PC-3 (cell line): ENCODE results near the gene HOXD11. TPM values are rescaled to one million over a fixed set of nuclear protein-coding genes. Genes with fewer than 3 reads are reported as not detected.

ENCODE experiments used
- ATAC-seq: fragments of 200-7000 bp; cut with Tn5 transposase; 2 replicates; pipeline ENCODE4 v1.9.1; 2020; ENCODE audit warnings: mild to moderate bottlenecking, moderate library complexity
- BruUV-seq: library from RNA; stranded (reverse); fragments of 400-500 nt; replicated peaks from 2 replicates; lab custom pipeline; 2021; lab: Mats Ljungman, UMichigan
- CTCF ChIA-PET: fragments of 300-600 bp; sonication (Branson Sonifier 250); formaldehyde crosslinking; loops from one replicate; lab custom pipeline; 2022; ENCODE audit warnings: antibody characterized with exemption; lab: Charles Lee
- POLR2A ChIA-PET: fragments of 300-600 bp; sonication (Branson Sonifier 250); formaldehyde crosslinking; loops from one replicate; lab custom pipeline; 2022; ENCODE audit warnings: antibody characterized with exemption; ENCODE audit not compliant: unreplicated experiment; lab: Charles Lee
- DNase-seq: peaks from one replicate; pipeline ENCODE4 v3.0.0-alpha.2; 2015
- H2AFZ ChIP-seq: fragments of 300-600 bp; sonication (generic); 2 replicates; pipeline ENCODE4 v1.6.0; 2016; ENCODE audit warnings: antibody characterized with exemption, low read length
- H3F3A ChIP-seq: fragments of 300-600 bp; sonication (generic); one replicate; pipeline ENCODE4 v1.6.0; 2017; ENCODE audit warnings: antibody characterized with exemption, low read length, control low read depth, mild to moderate bottlenecking; ENCODE audit not compliant: unreplicated experiment
- H3K27ac ChIP-seq: fragments of 300-600 bp; sonication (generic); 2 replicates; pipeline ENCODE4 v1.5.1; 2016; ENCODE audit warnings: mild to moderate bottlenecking, low read length
- H3K27me3 ChIP-seq: fragments of 300-600 bp; sonication (generic); 2 replicates; pipeline ENCODE4 v1.6.1; 2016; ENCODE audit warnings: low read length, mixed read lengths
- H3K36me3 ChIP-seq: fragments of 300-600 bp; sonication (generic); 2 replicates; pipeline ENCODE4 v1.6.1; 2016; ENCODE audit warnings: low read depth, mixed run types, low read length, mixed read lengths
- H3K4me1 ChIP-seq: fragments of 300-600 bp; sonication (generic); 2 replicates; pipeline ENCODE4 v1.5.1; 2016; ENCODE audit warnings: low read length; ENCODE audit not compliant: insufficient read depth
- H3K4me2 ChIP-seq: fragments of 300-600 bp; sonication (generic); 2 replicates; pipeline ENCODE4 v1.6.0; 2016; ENCODE audit warnings: low read length
- H3K4me3 ChIP-seq: fragments of 300-600 bp; sonication (generic); 2 replicates; pipeline ENCODE4 v1.5.1; 2016; ENCODE audit warnings: mild to moderate bottlenecking, low read length, mixed read lengths
- H3K79me2 ChIP-seq: fragments of 300-600 bp; sonication (generic); 2 replicates; pipeline ENCODE4 v1.6.1; 2017; ENCODE audit warnings: low read length, mixed read lengths
- H3K9ac ChIP-seq: fragments of 300-600 bp; sonication (generic); 2 replicates; pipeline ENCODE4 v1.6.0; 2016; ENCODE audit warnings: mild to moderate bottlenecking, low read length
- H3K9me2 ChIP-seq: fragments of 300-600 bp; sonication (generic); replicated peaks from 2 replicates; pipeline ENCODE4 v1.6.1; 2016; ENCODE audit warnings: mixed run types, low read length, mixed read lengths
- H3K9me3 ChIP-seq: fragments of 300-600 bp; sonication (generic); 2 replicates; pipeline ENCODE4 v1.6.1; 2016; ENCODE audit warnings: low read length, mixed read lengths
- H4K20me1 ChIP-seq: fragments of 300-600 bp; sonication (generic); 2 replicates; pipeline ENCODE4 v1.6.1; 2016; ENCODE audit warnings: low read length, mixed read lengths
- CTCF ChIP-seq: fragments of 300-600 bp; sonication (generic); conservative IDR thresholded peaks from 2 replicates; pipeline ENCODE4 v1.5.1; 2017; ENCODE audit warnings: antibody characterized with exemption, low read depth, mild to moderate bottlenecking, low read length
- EZH2 ChIP-seq: fragments of 300-600 bp; sonication (generic); IDR thresholded peaks from one replicate; pipeline ENCODE4 v1.6.1; 2017; ENCODE audit warnings: antibody characterized with exemption, mild to moderate bottlenecking, low read length; ENCODE audit not compliant: unreplicated experiment
- EZH2phosphoT487 ChIP-seq: fragments of 300-600 bp; sonication (generic); IDR thresholded peaks from 2 replicates; pipeline ENCODE4 v1.6.1; 2018; ENCODE audit warnings: mild to moderate bottlenecking, antibody characterized with exemption, low read length, borderline replicate concordance
- intact Hi-C: fragments of 100-400 bp; cut with micrococcal nuclease; formaldehyde crosslinking; loops from 2 replicates; pipeline ENCODE4 v1.9.0; 2023
- total RNA-seq: library from RNA; depleted of rRNA; stranded (reverse); fragments of >200 nt; gene quantifications from 2 replicates; pipeline ENCODE4 v1.2.3, GENCODE V29; 2014

Gene HOXD11
- total RNA-seq, 1 experiment from 2014 or later, result not detected

- no peaks in the 10 kb centered on the region for H3K4me1 ChIP-seq
- H3K9ac ChIP-seq, result no peak overlapping the region
- H3K9me2 ChIP-seq, result no peaks in the 10 kb centered on the region
- no peak overlapping the region for H3K27ac ChIP-seq
- H3F3A ChIP-seq, result no peaks in the 10 kb centered on the region
- no peaks in the 10 kb centered on the region for H4K20me1 ChIP-seq
- TF ChIP-seq CTCF (no peak), EZH2 (no peak), EZH2phosphoT487 (no peak)
- ChIA-PET POLR2A (no interaction called here), CTCF (interaction anchor here (0.5 to 0.6 kb wide), 2 partner anchors 11 to 813 kb away, joined by 3 to 7 read pairs; no protein-coding TSS in a partner anchor)
- intact Hi-C loops, result no loop called here
- DNase-seq (no peak), ATAC-seq (no peak)
- no peaks in the 10 kb centered on the region for H3K27me3 ChIP-seq
- H3K4me3 ChIP-seq, result no peak overlapping the region
- H2AFZ ChIP-seq, result no peak overlapping the region
- no peaks in the 10 kb centered on the region for H3K79me2 ChIP-seq
- no peak overlapping the region for H3K4me2 ChIP-seq
- H3K36me3 ChIP-seq, result no peaks in the 10 kb centered on the region
- BruUV-seq, result no TSS peak
- H3K9me3 ChIP-seq, result no peaks in the 10 kb centered on the region
These were observed 13.5 kb downstream of the HOXD11 start for GRCh38 chr2:176120364-176121189.

GRCh38 chr2:176121190-176122051, 14.3 kb downstream of the HOXD11 start:
- no peak for TF ChIP-seq EZH2phosphoT487
- TF ChIP-seq EZH2, result no peak
- no peak for TF ChIP-seq CTCF
- H3K4me3 ChIP-seq, result no peak overlapping the region
- ATAC-seq, result no peak
- H3K9ac ChIP-seq, result no peak overlapping the region
- H3K27ac ChIP-seq, result no peak overlapping the region
- DNase-seq, result no peak
- POLR2A ChIA-PET, result no interaction called here
- no peaks in the 10 kb centered on the region for H3K36me3 ChIP-seq
- H2AFZ ChIP-seq, result no peak overlapping the region
- no peaks in the 10 kb centered on the region for H3K79me2 ChIP-seq
- no peaks in the 10 kb centered on the region for H3K4me1 ChIP-seq
- no peak overlapping the region for H3K4me2 ChIP-seq
- H3K9me2 ChIP-seq, result no peaks in the 10 kb centered on the region
- H3K9me3 ChIP-seq, result no peaks in the 10 kb centered on the region
- intact Hi-C loops, result no loop called here
- no TSS peak for BruUV-seq
- H4K20me1 ChIP-seq, result no peaks in the 10 kb centered on the region
- no peaks in the 10 kb centered on the region for H3F3A ChIP-seq
- CTCF ChIA-PET, result no interaction called here
- H3K27me3 ChIP-seq, result no peaks in the 10 kb centered on the region
